Stimulated activated CD8-positive, alpha-beta memory T cell treated with anti-CD3 and anti-CD28 coated beads, Interleukin-15, amount 100 ng/mL, for 1 hour (primary cell): Measurements from ENCODE around the gene VN1R5.
"Not testable (repeated sequence)": the region's sequence is repeated elsewhere in the genome, so short reads cannot be mapped to it uniquely, and the experiment has no call there.

Source experiments
- DNase-seq: peaks from one replicate; pipeline ENCODE4 v3.0.0-alpha.2; 2020; ENCODE audit warnings: low read depth

VN1R5 gene

DNA sequence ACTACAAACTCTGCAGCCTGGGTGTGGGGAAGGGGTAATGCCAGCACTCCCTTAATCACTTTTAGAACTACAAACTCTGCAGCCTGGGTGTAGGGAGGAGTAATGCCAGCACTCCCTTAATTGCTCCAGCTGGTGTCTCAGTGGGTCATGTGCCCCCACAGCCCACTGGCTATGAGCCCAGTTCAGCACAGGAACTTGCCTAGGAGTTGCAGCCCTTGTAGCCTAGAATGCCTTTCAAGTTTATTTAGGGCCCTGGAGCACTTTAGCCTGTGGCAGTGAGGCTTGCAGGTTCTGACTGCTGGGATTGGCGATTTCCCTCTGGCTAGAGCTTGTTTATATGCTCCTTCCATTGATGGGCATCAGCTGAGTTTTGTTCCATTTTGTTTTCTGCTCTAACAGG, 17.1 kb downstream of the VN1R5 start:
- no peak for DNase-seq

DNA sequence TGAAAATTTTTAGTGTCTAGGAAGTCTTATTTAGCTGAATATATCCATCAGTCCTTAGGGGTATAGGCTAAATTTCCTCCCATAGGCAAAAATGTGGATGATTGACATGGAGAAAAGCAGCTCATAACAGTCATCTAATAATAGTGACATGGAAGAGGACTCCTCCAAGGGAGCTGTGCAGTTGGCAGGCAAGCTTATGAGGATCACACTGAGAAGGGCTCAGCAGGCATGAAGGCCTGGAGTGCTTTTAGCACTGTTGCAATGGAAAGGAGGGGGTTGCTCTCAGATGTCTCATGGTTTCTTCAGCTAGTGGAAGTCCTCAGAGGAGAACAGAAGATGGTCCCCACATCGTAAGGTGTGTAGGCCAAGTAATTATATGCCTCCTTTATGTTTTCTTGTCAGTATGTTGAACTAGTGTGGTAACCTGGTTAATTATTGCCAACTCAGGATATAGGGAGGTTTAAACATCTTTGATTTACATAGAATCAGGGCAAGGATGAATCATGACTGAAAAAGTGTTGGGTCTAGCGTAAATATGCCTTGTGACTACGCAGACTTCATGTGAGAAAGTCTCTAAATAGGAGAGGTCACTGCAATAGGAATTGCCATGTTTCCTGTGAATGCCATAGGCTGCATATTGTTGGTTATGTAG, 18.9 kb downstream of the VN1R5 start:
- no peak for DNase-seq

DNA sequence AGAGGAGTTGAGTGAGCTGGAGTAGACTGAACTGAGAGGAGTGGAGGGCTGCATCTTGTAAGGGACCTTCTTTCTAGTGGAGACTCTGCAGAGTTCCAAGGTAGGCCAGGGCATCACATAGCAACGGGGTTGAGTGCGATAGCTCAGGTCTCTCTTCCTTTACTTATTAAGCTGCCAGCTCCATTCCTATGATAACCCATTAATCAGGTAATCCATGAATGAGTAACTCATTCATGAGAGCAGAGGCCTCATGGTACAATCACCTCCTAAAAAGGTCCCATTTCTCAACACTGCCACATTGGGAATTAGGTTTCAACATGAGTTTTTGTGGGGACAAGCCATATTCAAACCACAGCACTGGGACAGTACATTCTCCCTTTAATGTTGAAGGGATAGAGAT, 21.3 kb downstream of the VN1R5 start:
- DNase-seq: no peak

DNA sequence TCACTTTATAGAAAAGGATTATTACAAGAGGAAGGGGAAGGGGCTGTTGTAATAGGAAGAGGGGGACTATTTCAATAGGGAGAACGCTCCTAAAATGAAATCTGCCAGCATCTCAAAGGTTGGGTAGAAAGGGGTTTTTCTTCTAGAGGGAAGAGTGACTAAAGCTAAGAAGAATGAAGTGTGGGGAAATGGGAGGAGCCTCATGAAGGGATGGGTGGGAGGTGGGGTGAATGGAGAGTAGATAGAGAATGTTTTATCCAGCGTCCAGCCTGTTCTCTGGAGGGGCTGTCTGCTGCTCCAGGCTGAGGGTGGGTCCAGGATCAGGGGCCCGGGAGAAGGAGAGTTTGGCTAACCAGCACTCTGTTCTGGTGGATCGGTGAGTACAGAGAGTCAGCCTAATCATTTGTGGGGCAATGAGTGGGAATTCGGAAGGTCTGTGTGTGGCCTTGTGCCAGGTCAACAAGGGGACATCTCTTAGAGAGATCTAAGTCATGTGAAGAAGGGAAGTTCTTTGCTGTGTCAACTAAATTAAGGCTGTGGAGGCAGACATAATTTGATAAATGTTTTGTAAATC, 25.2 kb downstream of the VN1R5 start:
- DNase-seq: no peak

DNA sequence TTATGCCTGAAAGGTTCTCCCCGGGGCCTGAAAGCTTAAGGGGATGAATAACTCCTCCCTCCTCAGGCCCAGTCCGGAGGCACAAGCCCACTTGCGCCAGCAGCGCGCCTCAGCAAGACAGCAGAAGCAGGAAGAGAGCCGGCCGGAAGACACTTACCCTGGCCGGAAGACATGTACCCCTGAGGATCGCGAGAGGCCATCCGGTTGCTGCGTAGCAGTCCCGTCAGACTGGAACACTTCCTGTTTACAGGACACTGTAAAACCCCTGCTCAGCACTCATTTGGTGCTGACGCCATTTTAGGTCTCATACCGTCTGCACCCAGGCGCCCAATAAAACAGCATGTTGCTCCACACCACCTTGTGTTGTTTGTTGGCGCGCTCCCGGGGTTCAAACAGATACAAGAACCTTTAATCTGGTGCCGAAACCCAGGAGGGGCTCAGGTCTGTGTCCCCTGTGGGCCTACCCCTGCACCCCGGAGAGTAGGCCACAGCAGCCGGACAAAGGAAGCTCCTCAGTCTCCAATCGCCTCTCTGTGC, 30.3 kb downstream of the VN1R5 start:
- no peak for DNase-seq

DNA sequence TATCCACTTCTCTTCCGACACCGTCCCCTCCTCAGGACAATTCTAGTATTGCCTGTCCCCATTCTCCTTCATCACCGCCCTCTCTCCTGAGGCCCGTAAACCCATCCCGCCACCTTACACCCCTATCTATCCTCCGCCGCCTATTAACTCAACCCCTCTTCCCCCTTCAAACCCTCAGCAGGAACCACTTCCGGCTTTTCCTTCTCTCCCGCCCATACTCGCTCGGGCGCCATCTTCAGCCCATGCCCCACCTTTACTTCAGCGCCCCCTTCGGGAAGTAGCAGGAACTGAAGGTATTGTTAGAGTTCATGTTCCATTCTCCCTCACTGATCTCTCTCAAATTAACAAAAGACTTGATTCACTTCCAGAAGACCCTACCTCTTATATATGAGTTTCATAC, 31.6 kb downstream of the VN1R5 start:
- DNase-seq: no peak

DNA sequence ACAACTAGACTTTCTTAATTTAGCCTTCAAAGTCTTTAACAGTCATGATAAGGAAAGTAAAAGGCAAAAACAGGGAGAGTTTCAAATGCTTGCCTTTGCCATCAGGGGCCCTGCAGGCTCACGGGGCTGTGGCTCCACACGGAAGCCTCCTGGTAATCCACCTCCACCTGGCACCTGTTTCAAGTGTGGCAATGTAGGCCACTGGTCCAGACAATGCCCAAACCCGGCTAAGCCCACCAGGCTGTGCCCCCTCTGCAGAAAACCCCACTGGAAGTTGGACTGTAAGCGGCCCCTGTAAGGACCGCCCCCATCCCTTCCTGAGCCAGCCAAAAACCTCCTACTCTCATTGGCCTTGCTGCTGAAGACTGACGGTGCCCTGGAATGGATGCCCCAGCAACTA, 32.5 kb downstream of the VN1R5 start:
- no peak for DNase-seq

DNA sequence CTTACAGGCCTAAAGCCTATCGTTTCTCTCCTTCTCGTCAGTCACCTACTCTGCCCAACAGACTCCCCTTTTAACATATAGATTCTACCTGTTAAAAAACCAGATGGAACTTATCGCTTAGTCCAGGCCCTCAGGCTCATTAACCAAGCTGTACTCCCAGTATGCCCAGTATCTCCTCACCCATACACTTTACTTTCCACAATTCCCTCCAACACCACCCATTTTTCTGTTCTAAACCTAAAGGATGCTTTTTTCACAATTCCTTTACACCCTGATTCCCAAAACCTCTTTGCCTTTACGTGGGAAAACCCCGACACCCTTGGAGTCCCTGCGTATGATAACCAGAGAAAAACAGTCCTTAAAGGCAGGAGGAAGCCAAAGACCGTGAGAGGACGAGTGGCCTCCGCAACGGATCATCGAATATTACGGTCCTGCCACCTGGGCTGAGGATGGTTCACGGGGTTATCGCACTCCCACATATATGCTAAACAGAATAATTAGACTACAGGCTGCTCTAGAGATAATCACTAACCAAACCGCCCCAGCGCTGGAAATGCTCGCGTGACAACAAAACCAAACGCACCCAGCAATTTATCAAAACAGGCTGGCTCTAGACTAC, 33.5 kb downstream of the VN1R5 start:
- DNase-seq: not testable (repeated sequence)

DNA sequence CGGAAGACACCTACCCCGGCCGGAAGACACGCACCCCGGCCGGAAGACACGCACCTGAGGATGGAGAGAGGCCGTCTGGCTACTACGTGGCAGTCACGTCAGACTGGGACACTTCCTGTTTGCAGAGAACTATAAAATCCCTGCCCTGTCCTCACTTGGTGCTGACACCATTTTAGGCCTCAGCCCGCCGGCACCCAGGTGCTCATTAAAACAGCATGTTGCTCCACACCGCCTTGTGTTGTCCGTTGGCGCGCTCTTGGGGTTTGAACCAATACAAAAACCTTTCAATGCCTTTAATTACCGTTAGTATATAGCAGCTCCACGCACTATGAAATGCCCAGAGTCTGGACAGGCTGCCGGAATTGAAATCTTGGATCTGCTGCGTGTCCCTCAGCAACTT, 34.7 kb downstream of the VN1R5 start:
- DNase-seq: no peak

DNA sequence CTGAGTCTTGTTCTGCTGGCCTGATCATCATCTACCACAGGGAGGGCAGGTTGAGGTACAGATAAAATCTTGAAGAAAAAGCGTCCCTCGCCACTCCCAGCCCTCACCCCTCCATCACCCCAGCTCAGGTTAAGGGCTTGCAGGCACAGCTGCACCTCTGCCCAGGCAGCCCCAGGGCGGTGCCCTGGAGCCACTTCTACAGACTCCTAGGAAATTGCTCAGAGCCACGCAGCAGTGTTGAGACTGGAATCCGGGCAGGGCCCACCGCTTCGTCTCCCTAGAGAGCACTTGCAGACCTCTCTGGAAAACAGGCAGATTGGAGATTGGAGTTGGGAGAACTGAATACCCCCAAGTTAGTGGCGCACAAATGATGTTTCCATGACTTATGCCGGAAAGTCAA, 35.3 kb downstream of the VN1R5 start:
- no peak for DNase-seq

DNA sequence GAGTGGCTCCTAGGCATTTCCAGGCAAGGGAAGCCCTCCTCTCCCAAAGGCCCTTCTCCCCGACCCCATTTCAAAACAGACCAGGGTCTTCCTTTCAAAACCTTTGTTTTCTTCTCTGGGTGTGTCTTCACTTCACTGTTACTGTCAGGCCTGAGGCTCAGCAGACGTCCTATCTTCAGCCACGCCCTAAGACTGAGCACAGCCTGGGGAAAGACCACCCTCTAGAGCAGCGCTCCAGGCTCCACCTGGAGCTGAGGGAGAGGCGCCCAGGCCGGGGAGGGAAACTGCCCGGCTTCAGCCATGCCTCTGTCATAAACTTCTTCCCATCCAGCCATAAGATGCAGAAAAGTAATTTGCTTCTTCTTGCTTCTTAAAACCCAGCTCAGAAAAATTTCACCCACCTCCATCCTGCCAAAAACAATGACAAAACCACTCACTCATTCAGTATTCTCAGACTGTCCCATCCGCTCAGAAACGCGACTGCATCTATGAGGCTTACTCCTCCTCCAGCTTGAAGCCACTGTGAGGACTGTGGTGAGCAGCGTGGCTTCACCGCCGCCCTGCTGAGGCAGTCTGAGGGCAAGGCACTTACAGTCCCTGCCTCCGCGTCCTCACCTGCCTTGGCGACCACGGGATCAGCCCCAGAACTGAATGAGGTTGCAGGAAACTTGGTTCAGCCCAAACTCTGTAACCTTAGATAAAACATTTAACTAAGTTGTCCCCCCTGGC, 36.1 kb downstream of the VN1R5 start:
- no peak for DNase-seq

DNA sequence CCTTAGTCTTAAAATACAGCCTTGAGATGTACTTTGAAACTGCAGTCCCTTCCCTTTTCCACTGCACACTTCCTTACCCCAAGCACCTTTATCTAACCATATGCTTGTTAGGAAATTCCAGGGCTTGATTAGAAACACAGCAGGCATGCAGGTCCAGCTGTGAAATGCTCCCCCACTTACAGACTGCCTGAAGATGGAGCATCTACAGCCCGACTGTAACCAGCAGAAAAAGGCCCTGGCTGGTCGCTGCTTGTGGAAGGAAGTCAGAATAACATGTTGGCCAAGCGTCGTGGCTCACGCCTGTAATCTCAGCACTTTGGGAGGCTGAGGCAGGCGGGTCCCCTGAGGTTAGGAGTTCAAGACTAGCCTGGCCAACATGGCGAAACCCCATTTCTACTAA, 37.2 kb downstream of the VN1R5 start:
- DNase-seq: no peak

DNA sequence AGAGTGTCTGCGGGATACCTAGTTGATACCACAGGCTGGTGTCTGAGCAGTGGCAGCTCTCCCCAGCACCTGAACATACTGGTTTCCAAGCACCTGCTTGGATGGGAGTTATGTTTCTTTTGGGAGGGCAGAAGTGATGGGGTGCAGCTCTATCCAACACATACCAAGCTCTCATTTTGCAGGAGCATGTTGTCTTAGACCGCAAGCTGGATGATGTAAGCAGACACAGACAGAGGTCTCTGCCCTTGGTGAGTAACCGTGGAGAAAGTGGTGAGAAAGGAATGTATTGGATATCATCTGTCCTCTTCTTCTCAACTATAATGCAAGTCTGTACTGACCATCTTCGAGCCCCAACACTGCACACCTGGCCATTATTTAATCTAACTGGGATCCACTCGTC, 38.4 kb downstream of the VN1R5 start:
- DNase-seq: no peak

DNA sequence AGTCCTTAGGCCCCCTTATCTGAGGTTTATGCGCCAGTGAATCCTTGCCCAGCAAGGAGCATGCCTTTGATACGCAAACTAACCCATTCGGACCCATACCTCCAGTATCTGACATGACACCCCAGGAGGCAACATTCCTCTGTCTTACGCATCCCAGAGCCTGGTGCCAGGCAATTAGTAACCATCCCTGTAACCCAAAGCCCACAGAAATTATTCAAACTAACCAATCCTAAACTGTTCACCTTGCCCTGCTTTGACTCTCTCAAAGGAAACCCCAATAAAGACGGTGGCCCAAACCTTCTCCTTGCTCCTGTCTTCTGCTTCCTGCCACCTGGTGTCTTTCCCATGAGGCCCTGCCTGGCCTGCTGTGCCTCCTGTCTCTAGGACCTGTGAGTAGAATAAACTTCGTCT, 39.4 kb downstream of the VN1R5 start:
- DNase-seq: no peak

DNA sequence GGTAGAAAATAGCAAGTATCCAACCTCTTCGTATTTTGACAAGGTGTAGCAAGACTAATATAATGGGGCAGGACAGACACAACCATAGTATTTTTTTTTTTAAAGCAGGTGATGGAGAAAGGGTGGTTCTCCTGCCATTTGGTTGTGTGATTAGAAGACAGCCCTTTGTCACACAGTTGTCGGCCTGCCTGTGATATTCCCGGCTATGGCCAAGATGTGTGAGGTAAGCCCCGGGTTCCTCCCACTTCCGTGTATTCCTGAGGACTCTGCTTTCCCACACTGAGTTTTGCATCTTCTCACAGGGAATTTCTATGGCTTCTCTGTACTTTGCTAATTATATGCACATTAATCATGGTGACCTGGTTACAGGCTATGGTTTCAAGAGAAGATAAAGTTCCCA, 39.9 kb downstream of the VN1R5 start:
- DNase-seq: no peak

DNA sequence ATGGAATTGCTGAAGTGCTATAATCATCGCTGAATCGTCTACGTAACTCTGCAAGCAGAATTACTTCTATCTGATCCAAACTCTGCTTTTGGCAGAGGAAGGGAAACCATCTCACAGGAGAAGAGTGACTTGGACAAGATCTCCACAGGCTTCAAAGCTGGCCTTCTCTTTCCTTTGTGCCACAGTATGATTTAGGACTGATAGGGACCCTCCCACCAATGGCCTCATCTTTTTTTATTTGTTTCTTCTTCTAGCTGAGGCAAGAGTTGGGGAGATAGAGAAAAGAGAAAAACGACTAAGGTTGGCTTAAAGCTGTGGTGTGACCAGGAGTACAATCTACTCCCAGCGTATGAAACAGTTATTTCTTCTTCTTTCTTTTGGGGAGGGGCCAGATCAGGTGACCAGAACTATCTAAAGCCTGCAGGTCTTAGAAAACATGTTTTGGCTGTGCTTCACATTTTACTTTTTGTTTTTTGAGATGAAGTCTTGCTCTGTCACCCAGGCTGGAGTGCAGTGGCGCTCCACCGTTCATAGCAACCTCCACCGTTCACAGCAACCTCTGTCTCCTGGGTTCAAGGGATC, 40.8 kb downstream of the VN1R5 start:
- DNase-seq: no peak

DNA sequence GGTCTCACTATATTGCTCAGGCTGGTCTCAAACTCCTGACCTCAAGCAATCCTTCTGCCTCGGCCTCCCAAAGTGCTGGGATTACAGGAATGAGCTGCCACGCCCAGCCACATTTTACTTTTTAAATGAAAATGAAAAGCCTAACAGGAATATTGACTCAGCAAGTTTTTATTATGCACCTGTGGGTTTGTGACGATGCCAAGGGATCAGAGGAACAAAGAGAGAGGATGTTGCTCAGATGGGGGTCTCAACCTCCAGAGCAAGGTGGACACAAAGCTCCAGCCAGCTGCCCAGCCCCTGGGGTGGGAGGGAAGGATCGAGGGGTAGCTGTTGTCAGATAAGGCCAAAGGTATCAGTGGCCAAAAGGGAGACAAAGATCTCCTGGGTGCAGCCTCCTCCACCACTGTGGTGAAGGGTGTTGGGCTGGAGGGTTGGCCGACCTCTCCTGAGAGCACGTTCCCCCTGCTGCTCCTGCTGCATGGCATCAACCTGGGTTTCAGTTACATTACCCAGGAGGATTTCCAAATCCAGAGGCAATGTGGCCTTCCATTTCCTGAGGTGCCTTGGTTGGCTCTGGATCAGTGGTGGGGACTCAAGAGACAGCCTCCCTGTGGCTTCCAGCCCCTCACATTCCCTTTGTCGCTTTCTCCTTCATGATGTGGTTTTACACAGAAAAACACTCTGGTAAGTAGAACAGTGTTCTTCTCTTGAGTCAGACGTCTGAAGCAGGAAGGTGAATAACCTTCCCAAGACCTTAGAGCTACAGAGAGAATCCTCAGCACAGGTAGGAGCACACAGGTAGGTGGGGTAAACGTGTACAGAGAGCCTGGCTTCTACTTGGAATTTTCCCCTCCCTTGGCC, 41.6 kb downstream of the VN1R5 start:
- no peak for DNase-seq

DNA sequence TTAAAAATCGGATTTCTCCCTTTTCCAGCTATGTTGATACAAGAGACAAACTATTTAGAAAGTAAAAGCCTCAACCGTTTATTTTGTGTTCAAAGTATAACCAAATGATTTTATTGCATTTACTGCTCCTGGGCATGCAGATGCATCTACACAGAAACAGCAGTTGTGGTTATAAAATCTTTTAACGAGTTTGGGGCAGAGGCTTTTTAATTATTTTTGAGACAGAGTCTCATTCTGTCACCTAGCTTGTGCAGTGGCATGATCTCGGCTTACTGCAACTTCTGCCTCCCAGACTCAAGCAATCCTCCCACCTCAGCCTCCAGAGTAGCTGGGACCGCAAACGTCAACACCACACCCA, 42.2 kb downstream of the VN1R5 start:
- no peak for DNase-seq

DNA sequence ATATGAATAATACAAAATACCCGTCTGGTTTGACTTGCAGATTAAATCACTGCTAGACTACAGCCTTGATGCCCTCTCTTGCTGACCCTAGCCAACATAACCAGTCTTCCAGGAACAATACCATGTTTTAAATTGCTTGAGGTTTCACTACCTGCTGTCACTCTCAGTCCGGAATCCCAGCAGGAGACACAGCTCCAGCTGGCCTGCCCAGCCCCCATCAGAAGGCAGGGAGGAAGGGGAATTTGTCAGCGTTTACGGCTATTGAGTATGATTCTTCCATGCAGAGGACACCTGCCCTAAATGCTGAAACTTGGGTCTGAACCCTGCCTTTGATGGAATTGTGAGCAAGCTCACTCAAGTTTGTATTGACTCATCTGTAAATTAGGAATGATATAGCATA, 42.8 kb downstream of the VN1R5 start:
- DNase-seq: no peak

DNA sequence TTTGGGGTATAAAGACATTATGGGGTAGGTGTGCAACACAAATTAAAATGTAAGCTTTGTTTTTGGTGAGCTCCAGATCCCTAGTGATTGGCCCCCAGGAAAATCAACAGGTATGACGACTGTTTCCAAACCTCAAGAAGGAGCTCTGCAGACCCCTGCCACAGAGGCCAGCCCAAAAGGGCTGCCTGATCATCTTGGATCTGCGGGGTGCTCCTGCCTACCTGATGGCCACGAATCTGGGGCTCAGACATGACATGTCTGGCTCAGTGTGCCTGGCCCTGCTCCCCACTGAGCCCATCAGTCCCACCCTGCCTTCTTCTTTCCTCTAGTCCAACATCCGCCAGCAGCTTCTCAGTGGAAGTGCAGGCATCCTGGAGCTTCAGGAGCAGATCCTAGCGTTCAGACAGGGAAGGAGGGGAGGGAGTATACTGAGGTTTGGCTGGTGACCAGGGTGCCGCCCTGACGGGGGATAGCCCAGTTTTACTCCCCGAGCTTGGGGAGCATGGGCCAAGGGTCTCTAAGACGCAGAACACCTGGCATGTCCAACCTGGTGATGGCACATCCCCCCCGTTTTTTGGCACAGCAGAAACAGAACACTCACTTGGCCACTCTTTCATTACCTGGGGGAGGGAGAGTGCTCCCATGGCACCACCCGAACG, 44.0 kb downstream of the VN1R5 start:
- no peak for DNase-seq

DNA sequence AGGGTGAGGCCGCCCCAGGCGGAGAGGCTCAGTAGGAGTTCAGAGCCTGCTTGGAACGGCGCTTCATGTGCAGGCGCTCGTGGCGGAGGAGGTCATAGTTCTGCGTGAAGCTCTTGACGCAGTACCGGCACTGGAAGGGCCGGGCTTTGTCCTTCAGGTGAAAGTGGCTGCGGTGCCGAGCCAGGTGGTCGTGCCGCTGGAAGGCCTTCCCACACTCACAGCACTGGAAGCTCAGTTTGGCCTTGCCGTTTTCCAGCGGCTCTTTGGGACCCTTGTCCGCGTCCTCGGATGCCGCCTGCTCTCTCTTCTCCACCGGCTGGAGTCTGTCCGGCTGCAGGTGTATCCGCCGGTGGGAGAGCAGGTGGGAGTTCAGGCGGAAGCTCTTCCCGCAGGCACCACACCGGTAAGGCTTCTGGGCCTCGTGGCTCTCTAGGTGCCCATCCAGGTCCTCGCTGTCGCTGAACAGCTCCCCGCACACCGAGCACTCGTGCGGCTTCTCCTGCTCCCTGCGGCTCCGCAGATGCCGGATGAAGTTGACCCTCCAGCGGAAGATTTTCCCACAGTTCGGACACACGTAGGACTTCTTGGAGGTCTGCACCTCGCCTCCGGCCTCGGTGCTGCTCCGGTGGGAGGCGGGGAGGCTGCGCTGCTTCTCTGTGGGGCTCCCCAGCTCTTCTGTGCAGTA, 44.8 kb downstream of the VN1R5 start:
- no peak for DNase-seq
